GM12878 (cell line): ENCODE results near the gene RNF113A. TPM values are rescaled to one million over a fixed set of nuclear protein-coding genes. Genes with fewer than 3 reads are reported as not detected.

ENCODE experiments used
- BHLHE40 ChIP-seq, 2 experiments: fragments of 450-650 bp in 1 of 2; IDR thresholded peaks; 2 replicates each; pipeline ENCODE4 v1.6.1; 2011 to 2017; ENCODE audit warnings: low read depth in 2 of 2, borderline replicate concordance in 1 of 2, improper control_type of control experiment in 1 of 2, low read length in 1 of 2, mild to moderate bottlenecking in 1 of 2
- CTCF ChIP-seq, 3 experiments: IDR thresholded peaks in 2 of 3; conservative IDR thresholded peaks in 1 of 3; 2 replicates each; pipeline ENCODE4 v1.5.1; 2011; ENCODE audit warnings: low read depth in 3 of 3, low read length in 3 of 3, mild to moderate bottlenecking in 3 of 3, control low read depth in 2 of 3, moderate library complexity in 2 of 3, inconsistent platforms in 1 of 3, mixed read lengths in 1 of 3; ENCODE audit not compliant: control insufficient read depth in 2 of 3, insufficient read depth in 1 of 3; ENCODE audit errors: extremely low read depth in 1 of 3
- GABPA ChIP-seq: IDR thresholded peaks from 2 replicates; pipeline ENCODE4 v1.6.1; 2014; ENCODE audit warnings: antibody characterized with exemption, low read depth, mild to moderate bottlenecking, inconsistent platforms
- IKZF1 ChIP-seq: fragments of 450-650 bp; conservative IDR thresholded peaks from 2 replicates; pipeline ENCODE4 v1.6.1; 2017; ENCODE audit warnings: antibody characterized with exemption, mild to moderate bottlenecking
- MYB ChIP-seq: fragments of 150-350 bp; IDR thresholded peaks from 2 replicates; pipeline ENCODE4 v1.6.1; 2014; ENCODE audit warnings: mild to moderate bottlenecking, low read depth, low read length, borderline replicate concordance
- PAX5 ChIP-seq: IDR thresholded peaks from 2 replicates; pipeline ENCODE4 v1.6.1; 2011; ENCODE audit warnings: low read depth, low read length, borderline replicate concordance
- PML ChIP-seq: IDR thresholded peaks from 2 replicates; pipeline ENCODE4 v1.6.1; 2012; ENCODE audit warnings: low read length, inconsistent platforms
- POU2F2 ChIP-seq: IDR thresholded peaks from 3 replicates; pipeline ENCODE4 v1.6.1; 2011; ENCODE audit warnings: low read depth, mild to moderate bottlenecking, low read length, borderline replicate concordance
- PRDM15 ChIP-seq: fragments of 450-650 bp; formaldehyde crosslinking; IDR thresholded peaks from 2 replicates; pipeline ENCODE4 v1.4.0; 2020; ENCODE audit warnings: mild to moderate bottlenecking, moderate library complexity
- SMARCA5 ChIP-seq: fragments of 450-650 bp; IDR thresholded peaks from 2 replicates; pipeline ENCODE4 v1.6.1; 2017; ENCODE audit warnings: mild to moderate bottlenecking
- polyA plus RNA-seq, 11 experiments: library from polyadenylated mRNA; depleted of rRNA in 4 of 11; unstranded in 6 of 11; stranded (reverse) in 5 of 11; fragments of >200 nt; fragmentation: Nextera tagmentation in 4 of 11; fragmentation: Illumina TruSeq in 1 of 11; extraction: Ambion mirVana in 4 of 11; extraction: Trizol in 1 of 11; gene quantifications; 1 replicate in 1 of 11; 2 replicates in 10 of 11; pipeline versions ENCODE4 v1.2.1 to v1.2.3, GENCODE V29; 2011 to 2016; ENCODE audit warnings: inconsistent platforms in 2 of 11, missing spikeins in 2 of 11, low read depth in 1 of 11
- total RNA-seq, 4 experiments: library from RNA; depleted of rRNA in 3 of 4; stranded (reverse); fragments of >200 nt in 3 of 4; fragmentation: Illumina TruSeq in 1 of 4; extraction: Trizol in 1 of 4; gene quantifications; 2 replicates each; pipeline versions ENCODE4 v1.2.1 to v1.2.3, GENCODE V29; 2013 to 2021
- TF ChIP-seq, protein P1 (sequence below): fragments of 450-650 bp; IDR thresholded peaks from 2 replicates; pipeline ENCODE4 v1.6.1; 2017; ENCODE audit warnings: mild to moderate bottlenecking
- TF ChIP-seq, protein P2 (sequence below): fragments of 450-650 bp; IDR thresholded peaks from 2 replicates; pipeline ENCODE4 v1.6.1; 2016; ENCODE audit warnings: mild to moderate bottlenecking
- TF ChIP-seq, protein P3 (sequence below): IDR thresholded peaks from 2 replicates; pipeline ENCODE4 v1.6.1; 2011; ENCODE audit warnings: mild to moderate bottlenecking, low read depth, low read length, moderate library complexity; ENCODE audit not compliant: insufficient replicate concordance
- TF ChIP-seq, protein P4 (sequence below): fragments of 450-650 bp; IDR thresholded peaks from 2 replicates; pipeline ENCODE4 v1.6.1; 2017; ENCODE audit warnings: mild to moderate bottlenecking, moderate library complexity

Gene RNF113A
- total and polyA plus RNA-seq, 10 of the 15 experiments (the other 5 are each of a cell fraction or from before 2014, with no cell fraction given) = 20.6 to 33.1 (median 23.4) TPM

DNA sequence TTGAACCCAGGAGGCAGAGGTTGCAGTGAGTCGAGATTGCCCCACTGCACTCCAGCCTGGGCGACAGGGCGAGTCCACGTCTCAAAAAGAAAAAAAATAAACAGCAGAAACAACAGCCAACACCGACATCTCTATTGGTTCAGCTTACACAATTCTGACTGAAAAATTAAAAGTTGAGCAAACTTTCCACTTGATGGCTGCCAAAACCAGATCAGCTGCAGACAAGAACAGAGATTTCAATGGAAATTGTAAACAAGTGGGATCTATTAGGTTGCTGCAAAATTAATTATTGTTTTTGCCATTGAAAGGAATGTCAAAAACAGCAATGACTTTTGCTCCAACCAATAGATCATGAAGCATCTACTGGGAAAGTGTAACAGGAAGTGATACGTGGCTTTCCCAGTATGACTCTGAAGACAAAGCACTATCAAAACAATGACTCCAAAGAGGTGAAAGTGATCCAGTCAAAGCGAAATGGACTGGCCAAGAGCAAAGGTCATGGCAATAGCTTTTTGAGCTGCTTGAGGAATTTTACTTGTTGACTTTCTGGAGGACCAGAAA lies 45.1 kb downstream of the RNF113A start (continued):
- TF ChIP-seq, protein P1, sequence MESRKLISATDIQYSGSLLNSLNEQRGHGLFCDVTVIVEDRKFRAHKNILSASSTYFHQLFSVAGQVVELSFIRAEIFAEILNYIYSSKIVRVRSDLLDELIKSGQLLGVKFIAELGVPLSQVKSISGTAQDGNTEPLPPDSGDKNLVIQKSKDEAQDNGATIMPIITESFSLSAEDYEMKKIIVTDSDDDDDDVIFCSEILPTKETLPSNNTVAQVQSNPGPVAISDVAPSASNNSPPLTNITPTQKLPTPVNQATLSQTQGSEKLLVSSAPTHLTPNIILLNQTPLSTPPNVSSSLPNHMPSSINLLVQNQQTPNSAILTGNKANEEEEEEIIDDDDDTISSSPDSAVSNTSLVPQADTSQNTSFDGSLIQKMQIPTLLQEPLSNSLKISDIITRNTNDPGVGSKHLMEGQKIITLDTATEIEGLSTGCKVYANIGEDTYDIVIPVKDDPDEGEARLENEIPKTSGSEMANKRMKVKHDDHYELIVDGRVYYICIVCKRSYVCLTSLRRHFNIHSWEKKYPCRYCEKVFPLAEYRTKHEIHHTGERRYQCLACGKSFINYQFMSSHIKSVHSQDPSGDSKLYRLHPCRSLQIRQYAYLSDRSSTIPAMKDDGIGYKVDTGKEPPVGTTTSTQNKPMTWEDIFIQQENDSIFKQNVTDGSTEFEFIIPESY = no peak
- TF ChIP-seq, protein P2, sequence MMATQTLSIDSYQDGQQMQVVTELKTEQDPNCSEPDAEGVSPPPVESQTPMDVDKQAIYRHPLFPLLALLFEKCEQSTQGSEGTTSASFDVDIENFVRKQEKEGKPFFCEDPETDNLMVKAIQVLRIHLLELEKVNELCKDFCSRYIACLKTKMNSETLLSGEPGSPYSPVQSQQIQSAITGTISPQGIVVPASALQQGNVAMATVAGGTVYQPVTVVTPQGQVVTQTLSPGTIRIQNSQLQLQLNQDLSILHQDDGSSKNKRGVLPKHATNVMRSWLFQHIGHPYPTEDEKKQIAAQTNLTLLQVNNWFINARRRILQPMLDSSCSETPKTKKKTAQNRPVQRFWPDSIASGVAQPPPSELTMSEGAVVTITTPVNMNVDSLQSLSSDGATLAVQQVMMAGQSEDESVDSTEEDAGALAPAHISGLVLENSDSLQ = no peak
- no peak for TF ChIP-seq POU2F2
- TF ChIP-seq, protein P3, sequence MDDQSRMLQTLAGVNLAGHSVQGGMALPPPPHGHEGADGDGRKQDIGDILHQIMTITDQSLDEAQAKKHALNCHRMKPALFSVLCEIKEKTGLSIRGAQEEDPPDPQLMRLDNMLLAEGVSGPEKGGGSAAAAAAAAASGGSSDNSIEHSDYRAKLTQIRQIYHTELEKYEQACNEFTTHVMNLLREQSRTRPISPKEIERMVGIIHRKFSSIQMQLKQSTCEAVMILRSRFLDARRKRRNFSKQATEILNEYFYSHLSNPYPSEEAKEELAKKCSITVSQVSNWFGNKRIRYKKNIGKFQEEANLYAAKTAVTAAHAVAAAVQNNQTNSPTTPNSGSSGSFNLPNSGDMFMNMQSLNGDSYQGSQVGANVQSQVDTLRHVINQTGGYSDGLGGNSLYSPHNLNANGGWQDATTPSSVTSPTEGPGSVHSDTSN = no peak
- no peak for TF ChIP-seq GABPA
- TF ChIP-seq MYB = no peak
- TF ChIP-seq BHLHE40 (IDR thresholded peaks at IDR 0.05; ENCODE audit: borderline replicate concordance in 1 of 2, low read depth in 2 of 2, low read length in 1 of 2) = no peak
- TF ChIP-seq, protein P4, sequence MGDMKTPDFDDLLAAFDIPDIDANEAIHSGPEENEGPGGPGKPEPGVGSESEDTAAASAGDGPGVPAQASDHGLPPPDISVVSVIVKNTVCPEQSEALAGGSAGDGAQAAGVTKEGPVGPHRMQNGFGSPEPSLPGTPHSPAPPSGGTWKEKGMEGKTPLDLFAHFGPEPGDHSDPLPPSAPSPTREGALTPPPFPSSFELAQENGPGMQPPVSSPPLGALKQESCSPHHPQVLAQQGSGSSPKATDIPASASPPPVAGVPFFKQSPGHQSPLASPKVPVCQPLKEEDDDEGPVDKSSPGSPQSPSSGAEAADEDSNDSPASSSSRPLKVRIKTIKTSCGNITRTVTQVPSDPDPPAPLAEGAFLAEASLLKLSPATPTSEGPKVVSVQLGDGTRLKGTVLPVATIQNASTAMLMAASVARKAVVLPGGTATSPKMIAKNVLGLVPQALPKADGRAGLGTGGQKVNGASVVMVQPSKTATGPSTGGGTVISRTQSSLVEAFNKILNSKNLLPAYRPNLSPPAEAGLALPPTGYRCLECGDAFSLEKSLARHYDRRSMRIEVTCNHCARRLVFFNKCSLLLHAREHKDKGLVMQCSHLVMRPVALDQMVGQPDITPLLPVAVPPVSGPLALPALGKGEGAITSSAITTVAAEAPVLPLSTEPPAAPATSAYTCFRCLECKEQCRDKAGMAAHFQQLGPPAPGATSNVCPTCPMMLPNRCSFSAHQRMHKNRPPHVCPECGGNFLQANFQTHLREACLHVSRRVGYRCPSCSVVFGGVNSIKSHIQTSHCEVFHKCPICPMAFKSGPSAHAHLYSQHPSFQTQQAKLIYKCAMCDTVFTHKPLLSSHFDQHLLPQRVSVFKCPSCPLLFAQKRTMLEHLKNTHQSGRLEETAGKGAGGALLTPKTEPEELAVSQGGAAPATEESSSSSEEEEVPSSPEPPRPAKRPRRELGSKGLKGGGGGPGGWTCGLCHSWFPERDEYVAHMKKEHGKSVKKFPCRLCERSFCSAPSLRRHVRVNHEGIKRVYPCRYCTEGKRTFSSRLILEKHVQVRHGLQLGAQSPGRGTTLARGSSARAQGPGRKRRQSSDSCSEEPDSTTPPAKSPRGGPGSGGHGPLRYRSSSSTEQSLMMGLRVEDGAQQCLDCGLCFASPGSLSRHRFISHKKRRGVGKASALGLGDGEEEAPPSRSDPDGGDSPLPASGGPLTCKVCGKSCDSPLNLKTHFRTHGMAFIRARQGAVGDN = no peak
- TF ChIP-seq CTCF (IDR thresholded peaks at IDR 0.05 in 2 of 3, conservative IDR thresholded peaks at IDR 0.05 in 1 of 3; ENCODE audit: control insufficient read depth in 2 of 3, extremely low read depth in 1 of 3, insufficient read depth in 1 of 3, low read depth in 3 of 3, low read length in 3 of 3) = no peak
- peak; percentile 43; the same call in 1 of the 2 replicates for TF ChIP-seq IKZF1
- no peak for TF ChIP-seq SMARCA5
- 0 out of 2 replicates have a peak, but pooled peaks have one; percentile 36 for TF ChIP-seq PML
- TF ChIP-seq PRDM15 (CRISPR knock-in tag) = no peak
- no peak for TF ChIP-seq PAX5
